Activated effector memory CD4-positive, alpha-beta T cell treated with Interleukin-2 at 50 U/mL for 16 hours (primary cell): ENCODE results near the gene FRMPD2.
"Not testable (repeated sequence)": the region's sequence is repeated elsewhere in the genome, so short reads cannot be mapped to it uniquely, and the experiment has no call there.

ENCODE experiments used
- DNase-seq: peaks from one replicate; pipeline ENCODE4 v3.0.0-alpha.2; 2020

FRMPD2 gene

GRCh38 chr10:48231178-48231577 lies 43.3 kb downstream of the FRMPD2 start:
- DNase-seq = no peak

GRCh38 chr10:48227213-48227612 lies 47.3 kb downstream of the FRMPD2 start:
- DNase-seq = no peak

- DNase-seq = no peak
Observed at GRCh38 chr10:48224979-48225560, 49.4 kb downstream of the FRMPD2 start.

GRCh38 chr10:48224296-48224695 lies 50.2 kb downstream of the FRMPD2 start:
- no peak for DNase-seq

- DNase-seq = no peak
Observed at GRCh38 chr10:48221814-48222213, 52.7 kb downstream of the FRMPD2 start.

GRCh38 chr10:48221031-48221430 lies 53.5 kb downstream of the FRMPD2 start:
- DNase-seq = not testable (repeated sequence)

GRCh38 chr10:48219194-48219593 lies 55.3 kb downstream of the FRMPD2 start:
- DNase-seq = no peak

- DNase-seq = no peak
Observed at GRCh38 chr10:48216744-48217143, 57.8 kb downstream of the FRMPD2 start.

GRCh38 chr10:48216204-48216505 lies 58.3 kb downstream of the FRMPD2 start:
- DNase-seq = no peak

- DNase-seq = no peak
Observed at GRCh38 chr10:48215486-48216203, 58.9 kb downstream of the FRMPD2 start.

- DNase-seq = no peak
Observed at GRCh38 chr10:48214716-48215485, 59.6 kb downstream of the FRMPD2 start.

GRCh38 chr10:48213047-48213446 lies 61.4 kb downstream of the FRMPD2 start:
- no peak for DNase-seq

GRCh38 chr10:48211777-48212176 lies 62.7 kb downstream of the FRMPD2 start:
- DNase-seq = no peak

- DNase-seq = no peak
Observed at GRCh38 chr10:48210966-48211365, 63.5 kb downstream of the FRMPD2 start.

GRCh38 chr10:48210391-48210790 lies 64.1 kb downstream of the FRMPD2 start:
- DNase-seq = no peak

- DNase-seq = no peak
Observed at GRCh38 chr10:48209241-48209640, 65.3 kb downstream of the FRMPD2 start.

- DNase-seq = no peak
Observed at GRCh38 chr10:48207853-48208252, 66.6 kb downstream of the FRMPD2 start.

GRCh38 chr10:48206482-48207250 lies 67.8 kb downstream of the FRMPD2 start:
- DNase-seq = no peak

GRCh38 chr10:48205918-48206317 lies 68.6 kb downstream of the FRMPD2 start:
- no peak for DNase-seq

- no peak for DNase-seq
Observed at GRCh38 chr10:48199580-48200377, 74.7 kb downstream of the FRMPD2 start.

GRCh38 chr10:48197236-48197899 lies 77.1 kb downstream of the FRMPD2 start:
- no peak for DNase-seq

- no peak for DNase-seq
Observed at GRCh38 chr10:48195803-48196202, 78.7 kb downstream of the FRMPD2 start.
